Measurements from ENCODE around the gene KEL. TPM values are rescaled to one million over a fixed set of nuclear protein-coding genes. Genes with fewer than 3 reads are reported as not detected.

Gene KEL
- total and polyA plus RNA-seq, 2 donors (not counting 3 experiments of a cell fraction or from before 2014, with no cell fraction given), result 0.30 to 1.2 TPM

DNA sequence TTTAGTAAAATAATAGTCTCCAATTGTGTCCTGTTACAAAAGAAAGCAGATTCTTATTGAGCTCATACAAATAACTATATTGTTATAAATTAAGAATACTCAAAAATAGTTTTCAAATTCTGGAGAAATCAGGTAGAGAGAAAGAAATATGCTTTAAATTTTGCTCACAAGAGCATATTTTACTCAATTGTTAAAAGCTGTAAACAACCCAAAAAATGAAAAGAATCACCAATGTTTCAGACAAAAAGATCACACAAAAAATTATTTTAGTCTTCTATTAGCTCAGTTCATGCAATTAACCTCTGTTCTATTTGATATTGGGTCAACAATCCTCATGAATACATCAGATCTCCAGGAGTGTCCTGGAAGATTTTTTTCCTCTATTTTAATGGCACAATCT lies 58.0 kb downstream of the KEL start:
- Histone ChIP-seq H3K79me2 (ENCODE audit: control insufficient read depth, insufficient read depth, low read length) (no peaks in the 10 kb centered on the region), H3K4me1 (ENCODE audit: control insufficient read depth, extremely low read depth, insufficient read depth, low read length) (no peaks in the 10 kb centered on the region), H4K20me1 (replicated peaks; ENCODE audit: control insufficient read depth, extremely low read depth, insufficient read depth, low read length) (no peaks in the 10 kb centered on the region), H3K9ac (replicated peaks; ENCODE audit: extremely low read depth, insufficient read depth, low read length) (no peak overlapping the region), H3K27me3 (ENCODE audit: control insufficient read depth in 2 of 2, insufficient read depth in 2 of 2, low read length in 2 of 2) (no peaks in the 10 kb centered on the region), H2AFZ (ENCODE audit: low read depth, low read length) (no peak overlapping the region), H3K9me3 (replicated peaks; ENCODE audit: control insufficient read depth, insufficient read depth, low read length) (no peaks in the 10 kb centered on the region), H3K27ac (ENCODE audit: insufficient read depth, low read depth, low read length) (no peak overlapping the region), H3K4me3 (replicated peaks in 1 of 3; ENCODE audit: insufficient read depth in 1 of 3, low read depth in 1 of 3, low read length in 3 of 3) (no peak overlapping the region), H3K36me3 (ENCODE audit: control insufficient read depth in 2 of 2, extremely low read depth in 1 of 2, insufficient read depth in 2 of 2, low read length in 2 of 2) (no peaks in the 10 kb centered on the region), H3K4me2 (ENCODE audit: insufficient read depth, low read length) (no peak overlapping the region), H3K9me1 (replicated peaks; ENCODE audit: control insufficient read depth, extremely low read depth, insufficient read depth, low read length) (no peaks in the 10 kb centered on the region)
- no TSS peak for BruUV-seq (replicated peaks)
- ChIA-PET POLR2A (no interaction called here), CTCF (interaction anchor here (1.2 to 1.4 kb wide), 3 partner anchors 9 to 311 kb away, joined by 3 to 5 read pairs (median 4); no protein-coding TSS in a partner anchor)
- TF ChIP-seq POLR2AphosphoS5 (IDR thresholded peaks at IDR 0.05; ENCODE audit: insufficient read depth, low read depth, low read length) (no peak), MYC (IDR thresholded peaks at IDR 0.05; ENCODE audit: low read depth, low read length) (no peak), POLR2A (IDR thresholded peaks at IDR 0.05; ENCODE audit: low read depth, low read length) (no peak), EZH2 (IDR thresholded peaks at IDR 0.05; ENCODE audit: borderline replicate concordance, low read depth, low read length, severe bottlenecking) (no peak), GATA2 (IDR thresholded peaks at IDR 0.05; ENCODE audit: insufficient read depth, insufficient read length, low read depth, low read length) (no peak), JUN (IDR thresholded peaks at IDR 0.05; ENCODE audit: borderline replicate concordance, insufficient read depth, insufficient read length, low read depth) (no peak)
- TF ChIP-seq, protein P1, sequence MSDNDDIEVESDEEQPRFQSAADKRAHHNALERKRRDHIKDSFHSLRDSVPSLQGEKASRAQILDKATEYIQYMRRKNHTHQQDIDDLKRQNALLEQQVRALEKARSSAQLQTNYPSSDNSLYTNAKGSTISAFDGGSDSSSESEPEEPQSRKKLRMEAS (IDR thresholded peaks at IDR 0.05; ENCODE audit: insufficient read depth, insufficient read length), result no peak
- TF ChIP-seq, protein P2, sequence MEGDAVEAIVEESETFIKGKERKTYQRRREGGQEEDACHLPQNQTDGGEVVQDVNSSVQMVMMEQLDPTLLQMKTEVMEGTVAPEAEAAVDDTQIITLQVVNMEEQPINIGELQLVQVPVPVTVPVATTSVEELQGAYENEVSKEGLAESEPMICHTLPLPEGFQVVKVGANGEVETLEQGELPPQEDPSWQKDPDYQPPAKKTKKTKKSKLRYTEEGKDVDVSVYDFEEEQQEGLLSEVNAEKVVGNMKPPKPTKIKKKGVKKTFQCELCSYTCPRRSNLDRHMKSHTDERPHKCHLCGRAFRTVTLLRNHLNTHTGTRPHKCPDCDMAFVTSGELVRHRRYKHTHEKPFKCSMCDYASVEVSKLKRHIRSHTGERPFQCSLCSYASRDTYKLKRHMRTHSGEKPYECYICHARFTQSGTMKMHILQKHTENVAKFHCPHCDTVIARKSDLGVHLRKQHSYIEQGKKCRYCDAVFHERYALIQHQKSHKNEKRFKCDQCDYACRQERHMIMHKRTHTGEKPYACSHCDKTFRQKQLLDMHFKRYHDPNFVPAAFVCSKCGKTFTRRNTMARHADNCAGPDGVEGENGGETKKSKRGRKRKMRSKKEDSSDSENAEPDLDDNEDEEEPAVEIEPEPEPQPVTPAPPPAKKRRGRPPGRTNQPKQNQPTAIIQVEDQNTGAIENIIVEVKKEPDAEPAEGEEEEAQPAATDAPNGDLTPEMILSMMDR (IDR thresholded peaks at IDR 0.05; ENCODE audit: extremely low read depth in 1 of 2, insufficient read depth in 1 of 2, low read depth in 1 of 2, low read length in 2 of 2), result no peak
- DNase-seq (ENCODE audit: low read depth, low spot score), result no peak
- intact Hi-C loops (cut with micrococcal nuclease), result no loop called here
- dilution Hi-C loops (cut with MboI; ENCODE audit: extremely low pct_ligation_motif_present, low sequenced_read_pairs), result no loop called here
- no peak for FAIRE-seq
